IMR-90 (cell line): ENCODE measurements around the gene CDC25B. TPM values are rescaled to one million over a fixed set of nuclear protein-coding genes. Genes with fewer than 3 reads are reported as not detected.
"Not testable (repeated sequence)": the region's sequence is repeated elsewhere in the genome, so short reads cannot be mapped to it uniquely, and the experiment has no call there.

Source experiments
- ATAC-seq: fragments of 200-7000 bp; cut with Tn5 transposase; 2 replicates; pipeline ENCODE4 v1.9.1; 2020; ENCODE audit warnings: low read depth, mild to moderate bottlenecking, moderate library complexity
- BruUV-seq: library from RNA; stranded (reverse); fragments of 400-500 nt; replicated peaks from 2 replicates; lab custom pipeline; 2021; lab: Mats Ljungman, UMichigan
- CTCF ChIA-PET: fragments of 300-600 bp; formaldehyde crosslinking; extraction: SDS; loops from one replicate; lab custom pipeline; 2021; ENCODE audit warnings: antibody characterized with exemption; lab: Yijun Ruan, JAX
- POLR2A ChIA-PET: fragments of 300-600 bp; sonication (Branson Sonifier 250); formaldehyde crosslinking; loops from one replicate; lab custom pipeline; 2022; ENCODE audit warnings: antibody characterized with exemption; ENCODE audit not compliant: unreplicated experiment; lab: Charles Lee
- DNase-seq: peaks from one replicate; pipeline ENCODE4 v3.0.0; 2013
- H2AFZ ChIP-seq: replicated peaks from 2 replicates; pipeline ENCODE3; 2013; ENCODE audit warnings: low read length, mild to moderate bottlenecking; ENCODE audit not compliant: poor library complexity
- H2AK5ac ChIP-seq: 2 replicates; pipeline ENCODE4 v1.6.1; 2013; ENCODE audit warnings: low read depth, low read length, inconsistent platforms
- H2AK9ac ChIP-seq: replicated peaks from 2 replicates; pipeline ENCODE3; 2013; ENCODE audit warnings: mild to moderate bottlenecking, low read depth, low read length, moderate library complexity; ENCODE audit not compliant: poor library complexity
- H2BK120ac ChIP-seq: 2 replicates; pipeline ENCODE4 v1.6.1; 2013; ENCODE audit warnings: low read depth, low read length, inconsistent platforms
- H2BK15ac ChIP-seq: 3 replicates; pipeline ENCODE4 v1.6.1; 2013; ENCODE audit warnings: low read depth, low read length, inconsistent platforms
- H2BK20ac ChIP-seq: 2 replicates; pipeline ENCODE4 v1.6.1; 2013; ENCODE audit warnings: low read depth, mild to moderate bottlenecking, inconsistent platforms, low read length, moderate library complexity
- H2BK5ac ChIP-seq: 2 replicates; pipeline ENCODE4 v1.6.1; 2013; ENCODE audit warnings: mild to moderate bottlenecking, low read depth, low read length, inconsistent platforms; ENCODE audit not compliant: poor library complexity, severe bottlenecking
- H3K14ac ChIP-seq: replicated peaks from 2 replicates; pipeline ENCODE4 v1.6.1; 2013; ENCODE audit warnings: low read depth, low read length, inconsistent platforms
- H3K18ac ChIP-seq: 2 replicates; pipeline ENCODE4 v1.6.1; 2013; ENCODE audit warnings: low read depth, low read length, control low read depth
- H3K23ac ChIP-seq: 2 replicates; pipeline ENCODE4 v1.6.1; 2013; ENCODE audit warnings: low read depth, low read length, inconsistent platforms
- H3K27ac ChIP-seq: 2 replicates; pipeline ENCODE4 v1.5.1; 2013; ENCODE audit warnings: mild to moderate bottlenecking, control low read depth, low read length; ENCODE audit not compliant: insufficient read depth
- H3K27me3 ChIP-seq: 2 replicates; pipeline ENCODE4 v1.6.1; 2013; ENCODE audit warnings: low read length; ENCODE audit not compliant: control insufficient read depth, insufficient read depth
- H3K36me3 ChIP-seq: 2 replicates; pipeline ENCODE4 v1.6.1; 2013; ENCODE audit warnings: low read length, mixed read lengths; ENCODE audit not compliant: control insufficient read depth, insufficient read depth
- H3K4ac ChIP-seq: 2 replicates; pipeline ENCODE4 v1.6.1; 2013; ENCODE audit warnings: low read depth, low read length, inconsistent platforms
- H3K4me1 ChIP-seq: 2 replicates; pipeline ENCODE4 v1.6.1; 2013; ENCODE audit warnings: low read length, mixed read lengths; ENCODE audit not compliant: control insufficient read depth, insufficient read depth
- H3K4me2 ChIP-seq: 2 replicates; pipeline ENCODE4 v1.6.1; 2013; ENCODE audit warnings: low read depth, mild to moderate bottlenecking, control low read depth, low read length, moderate library complexity
- H3K4me3 ChIP-seq: 2 replicates; pipeline ENCODE4 v1.5.1; 2013; ENCODE audit warnings: low read depth, mild to moderate bottlenecking, control low read depth, low read length, moderate library complexity; ENCODE audit not compliant: insufficient read depth
- H3K56ac ChIP-seq: 2 replicates; pipeline ENCODE4 v1.6.1; 2013; ENCODE audit warnings: low read length, inconsistent platforms; ENCODE audit not compliant: insufficient read depth; ENCODE audit errors: extremely low read depth
- H3K79me1 ChIP-seq, 2 experiments: 2 replicates each; pipeline ENCODE4 v1.6.1; 2013; ENCODE audit warnings: low read length in 2 of 2, inconsistent platforms in 1 of 2, low read depth in 1 of 2
- H3K9ac ChIP-seq: 2 replicates; pipeline ENCODE4 v1.6.1; 2013; ENCODE audit warnings: low read depth, low read length, control low read depth
- H3K9me1 ChIP-seq: 2 replicates; pipeline ENCODE4 v1.6.1; 2013; ENCODE audit warnings: low read length, inconsistent platforms; ENCODE audit not compliant: insufficient read depth
- H3K9me3 ChIP-seq: 2 replicates; pipeline ENCODE4 v1.6.1; 2013; ENCODE audit warnings: low read length; ENCODE audit not compliant: control insufficient read depth, insufficient read depth
- H4K20me1 ChIP-seq: 2 replicates; pipeline ENCODE4 v1.6.1; 2013; ENCODE audit warnings: low read length, inconsistent platforms; ENCODE audit not compliant: insufficient read depth
- H4K5ac ChIP-seq: 2 replicates; pipeline ENCODE4 v1.6.1; 2013; ENCODE audit warnings: mild to moderate bottlenecking, low read depth, low read length, control low read depth
- H4K8ac ChIP-seq, 2 experiments: 2 replicates each; pipeline ENCODE4 v1.6.1; 2013; ENCODE audit warnings: low read depth in 2 of 2, low read length in 2 of 2, control low read depth in 1 of 2, inconsistent platforms in 1 of 2
- H4K91ac ChIP-seq: 2 replicates; pipeline ENCODE4 v1.6.1; 2013; ENCODE audit warnings: low read depth, low read length, inconsistent platforms; ENCODE audit not compliant: insufficient read depth
- WGBS, 2 experiments: methylation state at CpG; one replicate each; pipeline versions ENCODE4 v1.1.5 to v1.1.7; 2013; ENCODE audit warnings: missing lambda C conversion rate in 2 of 2; ENCODE audit not compliant: insufficient read length in 1 of 2; ENCODE audit errors: extremely low coverage in 2 of 2; 5-methylcytosine and 5-hydroxymethylcytosine counted together
- dilution Hi-C: fragments of 300-500 bp; cut with HindIII; formaldehyde crosslinking; loops from one replicate; pipeline ENCODE4 v1.14.3; 2018; ENCODE audit warnings: low sequenced_read_pairs; ENCODE audit not compliant: unreplicated experiment
- in situ Hi-C: fragments of 300-500 bp; cut with MboI; formaldehyde crosslinking; loops from 3 replicates; pipeline ENCODE4 v1.14.3; 2019; ENCODE audit warnings: low sequenced_read_pairs, inconsistent platforms, mixed read lengths
- intact Hi-C: fragments of 100-400 bp; cut with micrococcal nuclease; formaldehyde crosslinking; loops from 2 replicates; pipeline ENCODE4 v1.10.0; 2022
- polyA plus RNA-seq, 3 experiments: library from polyadenylated mRNA; depleted of rRNA; stranded (reverse); fragments of >200 nt; gene quantifications; 2 replicates each; pipeline ENCODE4 v1.2.3, GENCODE V29; 2012; ENCODE audit warnings: low replicate concordance in 1 of 3
- total RNA-seq: library from RNA; depleted of rRNA; stranded (reverse); fragments of >200 nt; gene quantifications from 2 replicates; pipeline ENCODE4 v1.2.3, GENCODE V29; 2012

Gene CDC25B
- total and polyA plus RNA-seq, 2 of the 4 experiments (the other 2 are of a cell fraction), result 14.5 to 50.5 TPM

GRCh38 chr20:3840201-3840600 lies 44.1 kb downstream of the CDC25B start:
- H3K4ac ChIP-seq, in situ Hi-C loops, H2BK20ac ChIP-seq, H4K8ac ChIP-seq, H4K91ac ChIP-seq, H4K5ac ChIP-seq, CTCF ChIA-PET, DNase-seq, H3K23ac ChIP-seq, H3K56ac ChIP-seq, H3K79me1 ChIP-seq, H3K4me3 ChIP-seq, H2AK5ac ChIP-seq, H3K14ac ChIP-seq, POLR2A ChIA-PET, H3K9me1 ChIP-seq, ATAC-seq, intact Hi-C loops, H3K4me1 ChIP-seq, H3K27me3 ChIP-seq, H3K18ac ChIP-seq, H3K27ac ChIP-seq, H3K9ac ChIP-seq, H2BK15ac ChIP-seq, H2AK9ac ChIP-seq, H3K9me3 ChIP-seq, H2AFZ ChIP-seq, H4K20me1 ChIP-seq, dilution Hi-C loops, H3K4me2 ChIP-seq, H2BK120ac ChIP-seq, BruUV-seq, H2BK5ac ChIP-seq, H3K36me3 ChIP-seq: not testable (repeated sequence)
- 90% methylated on average over 2 of the region's 7 CpGs; no CpG with 5 or more reads in 1 of the 2 experiments for whole genome bisulfite sequencing, 2 experiments
